Tibial nerve (tissue), 4 donors: ENCODE measurements around the gene WIPF3. TPM values are rescaled to one million over a fixed set of nuclear protein-coding genes. Genes with fewer than 3 reads are reported as not detected.
"Not testable (repeated sequence)": the region's sequence is repeated elsewhere in the genome, so short reads cannot be mapped to it uniquely, and the experiment has no call there.

Experiments used
- DNase-seq, 2 donors: peaks; one replicate each; pipeline ENCODE4 v3.0.0-alpha.2; 2019; ENCODE audit warnings: low spot score in 2 of 2
- H3K27ac ChIP-seq, 4 donors: fragments of 200-600 bp; sonication (generic) in 3 of 4; one replicate each; pipeline ENCODE4 v1.5.1; 2017 to 2019; ENCODE audit warnings: mild to moderate bottlenecking in 1 of 4
- H3K27me3 ChIP-seq, 2 donors: fragments of 200-600 bp; sonication (generic) in 1 of 2; one replicate each; pipeline versions ENCODE4 v1.5.1 to v1.6.0; 2017 to 2019
- H3K36me3 ChIP-seq, 3 donors: fragments of 200-600 bp; sonication (generic); one replicate each; pipeline ENCODE4 v1.5.1; 2018 to 2019
- H3K4me1 ChIP-seq, 4 donors: fragments of 200-600 bp; sonication (generic) in 3 of 4; one replicate each; pipeline ENCODE4 v1.5.1; 2017 to 2019
- H3K4me3 ChIP-seq, 4 donors: fragments of 200-600 bp; sonication (generic) in 3 of 4; one replicate each; pipeline ENCODE4 v1.5.1; 2017 to 2019; ENCODE audit warnings: mild to moderate bottlenecking in 1 of 4, moderate library complexity in 1 of 4
- H3K9me3 ChIP-seq, 4 donors: fragments of 200-600 bp; sonication (generic) in 3 of 4; one replicate each; pipeline ENCODE4 v1.5.1; 2017 to 2019
- EP300 ChIP-seq, 2 donors: sonication (generic); formaldehyde crosslinking; IDR thresholded peaks; one replicate each; pipeline ENCODE4 v1.6.1; 2017; ENCODE audit warnings: antibody characterized with exemption in 2 of 2, mild to moderate bottlenecking in 1 of 2
- POLR2A ChIP-seq, 2 donors: fragments of 450-650 bp; IDR thresholded peaks; one replicate each; pipeline ENCODE4 v1.6.1; 2017; ENCODE audit warnings: antibody characterized with exemption in 2 of 2, mild to moderate bottlenecking in 2 of 2, moderate library complexity in 2 of 2
- WGBS, 2 donors: methylation state at CpG; one replicate each; pipeline ENCODE4 v1.1.5; 2018; 5-methylcytosine and 5-hydroxymethylcytosine counted together
- total RNA-seq, 4 donors: library from RNA; depleted of rRNA; stranded (reverse); fragments of >200 nt; gene quantifications; one replicate each; pipeline ENCODE4 v1.1.0, GENCODE V29; 2016
- TF ChIP-seq, protein P1 (sequence below), 5 experiments: fragments of 200-600 bp in 3 of 5; fragments of 450-650 bp in 2 of 5; sonication (generic) in 3 of 5; IDR thresholded peaks; one replicate each; pipeline ENCODE4 v1.5.1; 2016 to 2019; ENCODE audit warnings: antibody characterized with exemption in 5 of 5, mild to moderate bottlenecking in 3 of 5, moderate library complexity in 2 of 5

The WIPF3 gene
- total RNA-seq, 4 donors from 2014 or later = 2.4 to 4.2 (median 3.7) TPM

DNA sequence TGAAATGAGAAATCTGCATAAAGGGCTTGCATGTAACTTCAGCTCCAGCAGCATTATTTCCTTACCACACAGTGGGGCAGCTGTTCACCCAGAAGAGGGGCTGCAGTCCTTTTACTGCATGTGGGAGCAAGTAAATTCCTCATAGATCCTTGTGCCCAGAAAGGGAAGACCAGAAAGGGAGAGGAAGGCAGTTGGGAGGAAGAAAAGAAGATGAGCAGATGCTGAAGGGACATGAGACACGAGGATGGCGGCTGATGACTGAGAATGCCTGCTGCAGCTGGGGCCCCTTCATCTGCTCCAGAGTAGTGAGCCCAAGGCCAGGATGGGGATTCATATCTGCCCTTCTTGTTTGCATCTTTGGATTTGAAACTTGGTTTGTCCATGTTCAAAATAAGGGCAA is 80.5 kb downstream of the WIPF3 start:
- peaks cover 0 to 6% of the 10 kb centered on the region in 2 donors for H3K27me3 ChIP-seq
- WGBS, 2 donors = 91 to 94% methylated on average over 2 of the region's 2 CpGs
- TF ChIP-seq, protein P1, sequence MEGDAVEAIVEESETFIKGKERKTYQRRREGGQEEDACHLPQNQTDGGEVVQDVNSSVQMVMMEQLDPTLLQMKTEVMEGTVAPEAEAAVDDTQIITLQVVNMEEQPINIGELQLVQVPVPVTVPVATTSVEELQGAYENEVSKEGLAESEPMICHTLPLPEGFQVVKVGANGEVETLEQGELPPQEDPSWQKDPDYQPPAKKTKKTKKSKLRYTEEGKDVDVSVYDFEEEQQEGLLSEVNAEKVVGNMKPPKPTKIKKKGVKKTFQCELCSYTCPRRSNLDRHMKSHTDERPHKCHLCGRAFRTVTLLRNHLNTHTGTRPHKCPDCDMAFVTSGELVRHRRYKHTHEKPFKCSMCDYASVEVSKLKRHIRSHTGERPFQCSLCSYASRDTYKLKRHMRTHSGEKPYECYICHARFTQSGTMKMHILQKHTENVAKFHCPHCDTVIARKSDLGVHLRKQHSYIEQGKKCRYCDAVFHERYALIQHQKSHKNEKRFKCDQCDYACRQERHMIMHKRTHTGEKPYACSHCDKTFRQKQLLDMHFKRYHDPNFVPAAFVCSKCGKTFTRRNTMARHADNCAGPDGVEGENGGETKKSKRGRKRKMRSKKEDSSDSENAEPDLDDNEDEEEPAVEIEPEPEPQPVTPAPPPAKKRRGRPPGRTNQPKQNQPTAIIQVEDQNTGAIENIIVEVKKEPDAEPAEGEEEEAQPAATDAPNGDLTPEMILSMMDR (IDR thresholded peaks at IDR 0.05) = no peak
- TF ChIP-seq POLR2A (IDR thresholded peaks at IDR 0.05) (no peak), EP300 (IDR thresholded peaks at IDR 0.05) (no peak)
- DNase-seq = no peak
- H3K4me3 ChIP-seq = no peak overlapping the region
- H3K27ac ChIP-seq = no peak overlapping the region
- H3K9me3 ChIP-seq = no peaks in the 10 kb centered on the region
- no peaks in the 10 kb centered on the region for H3K36me3 ChIP-seq
- peaks cover 0 to 19% (median 0%) of the 10 kb centered on the region in 4 donors for H3K4me1 ChIP-seq

DNA sequence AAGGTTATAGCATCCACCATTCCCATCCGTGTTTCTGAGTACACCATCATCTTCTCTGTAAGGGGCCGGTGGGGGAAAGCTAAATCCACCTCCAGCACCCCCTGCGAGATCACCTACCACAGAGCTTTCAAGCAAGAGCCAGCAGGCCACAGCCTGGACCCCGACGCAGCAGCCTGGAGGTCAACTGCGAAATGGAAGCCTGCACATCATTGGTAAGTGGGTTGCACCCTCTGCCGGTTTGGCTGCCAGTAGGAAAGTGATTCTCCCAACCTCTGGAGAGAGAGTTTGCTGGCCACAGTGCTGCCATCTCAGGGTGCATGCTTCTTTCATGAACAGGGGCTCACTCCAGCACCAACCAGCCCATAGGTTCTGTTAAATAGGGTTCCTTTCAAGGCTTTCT is 81.7 kb downstream of the WIPF3 start:
- H3K4me1 ChIP-seq = peaks cover 0 to 19% (median 0%) of the 10 kb centered on the region in 4 donors
- DNase-seq = no peak
- 88 to 89% methylated on average over 7 of the region's 7 CpGs for WGBS, 2 donors
- TF ChIP-seq EP300 (IDR thresholded peaks at IDR 0.05) = no peak
- TF ChIP-seq, protein P1 (IDR thresholded peaks at IDR 0.05) = no peak
- no peak overlapping the region for H3K27ac ChIP-seq
- H3K4me3 ChIP-seq = no peak overlapping the region
- no peaks in the 10 kb centered on the region for H3K36me3 ChIP-seq
- peaks cover 0 to 6% of the 10 kb centered on the region in 2 donors for H3K27me3 ChIP-seq
- no peaks in the 10 kb centered on the region for H3K9me3 ChIP-seq

DNA sequence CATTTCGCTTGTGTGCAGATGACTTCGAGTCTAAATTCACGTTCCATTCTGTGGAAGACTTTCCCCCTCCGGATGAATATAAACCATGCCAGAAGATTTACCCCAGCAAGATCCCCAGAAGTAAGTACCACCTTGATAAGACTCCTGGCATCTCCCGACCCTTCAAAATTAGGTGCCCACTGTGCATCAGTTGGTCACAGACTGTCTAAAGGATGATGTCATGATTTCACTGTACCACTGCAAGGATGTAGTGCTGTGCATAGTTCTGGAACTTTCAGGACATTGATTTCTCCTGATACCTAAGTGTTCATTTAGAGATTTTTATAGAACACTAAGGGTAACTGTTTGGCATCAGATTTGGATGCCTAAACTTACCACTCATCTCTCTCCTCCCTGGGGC is 83.0 kb downstream of the WIPF3 start:
- no peak for DNase-seq

DNA sequence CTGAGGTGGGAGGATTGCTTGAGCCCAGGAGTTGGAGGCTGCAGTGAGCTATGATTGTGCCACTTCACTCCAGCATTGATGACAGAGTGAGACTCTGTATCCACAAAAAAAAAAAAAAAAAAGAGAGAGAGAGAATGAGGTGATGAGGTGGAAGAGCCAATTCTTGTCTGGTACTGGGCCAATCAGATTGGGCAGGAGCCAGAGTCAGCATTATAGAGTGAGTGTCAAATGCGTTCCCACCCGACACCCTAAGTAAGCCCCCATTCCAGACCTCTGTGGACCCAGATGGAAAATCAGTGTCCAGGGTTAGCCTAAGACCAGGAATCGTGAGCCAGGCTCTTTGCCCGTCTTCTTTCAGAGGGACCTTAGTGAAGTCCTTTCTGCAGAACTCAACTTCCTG is 83.9 kb downstream of the WIPF3 start:
- Histone ChIP-seq H3K27me3 (no peaks in the 10 kb centered on the region), H3K4me3 (no peak overlapping the region), H3K27ac (no peak overlapping the region), H3K9me3 (no peaks in the 10 kb centered on the region), H3K36me3 (no peaks in the 10 kb centered on the region), H3K4me1 (no peaks in the 10 kb centered on the region)
- 79 to 87% methylated on average over 4 of the region's 4 CpGs for WGBS, 2 donors
- DNase-seq = no peak
- TF ChIP-seq EP300 (IDR thresholded peaks at IDR 0.05) = no peak

More for the DNA sequence above, 83.0 kb downstream of the WIPF3 start:
- Histone ChIP-seq H3K4me3 (no peak overlapping the region), H3K9me3 (no peaks in the 10 kb centered on the region), H3K4me1 (peaks cover 0 to 10% (median 0%) of the 10 kb centered on the region in 4 donors), H3K27me3 (no peaks in the 10 kb centered on the region), H3K36me3 (no peaks in the 10 kb centered on the region), H3K27ac (no peak overlapping the region)
- no peak for TF ChIP-seq POLR2A (IDR thresholded peaks at IDR 0.05)
- TF ChIP-seq EP300 (IDR thresholded peaks at IDR 0.05) = no peak
- TF ChIP-seq, protein P1 (IDR thresholded peaks at IDR 0.05) = no peak
- 91 to 94% methylated on average over 5 of the region's 5 CpGs for WGBS, 2 donors

DNA sequence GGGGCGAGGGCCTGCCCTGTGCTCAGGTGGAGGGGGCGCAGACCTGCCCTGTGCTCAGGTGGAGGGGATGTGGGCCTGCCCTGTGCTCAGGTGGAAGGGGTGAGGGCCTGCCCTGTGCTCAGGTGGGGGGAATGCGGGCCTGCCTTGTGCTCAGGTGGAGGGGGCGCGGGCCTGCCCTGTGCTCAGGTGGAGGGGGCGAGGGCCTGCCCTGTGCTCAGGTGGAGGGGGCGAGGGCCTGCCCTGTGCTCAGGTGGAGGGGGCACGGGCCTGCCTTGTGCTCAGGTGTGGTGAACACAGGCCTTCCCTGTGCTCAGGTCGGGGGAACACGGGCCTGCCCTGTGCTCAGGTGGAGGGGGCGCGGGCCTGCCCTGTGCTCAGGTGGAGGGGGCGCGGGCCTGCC is 84.5 kb downstream of the WIPF3 start:
- DNase-seq, H3K4me1 ChIP-seq, H3K4me3 ChIP-seq, H3K27ac ChIP-seq, H3K9me3 ChIP-seq, H3K36me3 ChIP-seq, H3K27me3 ChIP-seq: not testable (repeated sequence)
- 85 to 86% methylated on average over 8 of the region's 14 CpGs for WGBS, 2 donors

DNA sequence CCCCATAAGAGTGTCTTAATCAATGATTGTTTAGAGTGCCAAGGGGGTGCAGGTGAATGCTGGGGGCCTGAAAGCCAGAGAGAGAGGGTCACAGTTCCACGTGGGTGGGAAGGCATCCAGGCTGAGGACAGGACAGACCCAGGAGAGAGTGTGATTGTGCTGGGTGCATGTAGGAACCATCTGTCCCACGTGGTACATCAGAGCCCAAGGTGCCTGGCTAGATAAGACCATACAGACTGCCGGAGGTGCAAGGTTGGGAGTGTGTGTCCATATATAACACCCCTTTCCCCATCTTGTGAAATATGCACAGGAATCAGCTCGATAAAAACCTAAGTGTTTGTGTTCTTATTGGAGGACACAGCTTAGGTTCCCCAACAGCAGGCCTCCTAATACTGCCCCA is 85.5 kb downstream of the WIPF3 start:
- TF ChIP-seq, protein P1 (IDR thresholded peaks at IDR 0.05) = no peak
- no peak for TF ChIP-seq EP300 (IDR thresholded peaks at IDR 0.05)
- TF ChIP-seq POLR2A (IDR thresholded peaks at IDR 0.05) = no peak
- no peak for DNase-seq
- H3K27ac ChIP-seq = no peak overlapping the region
- H3K36me3 ChIP-seq = no peaks in the 10 kb centered on the region
- 82 to 88% methylated on average over 4 of the region's 4 CpGs for WGBS, 2 donors
- H3K9me3 ChIP-seq = no peaks in the 10 kb centered on the region
- no peak overlapping the region for H3K4me3 ChIP-seq
- no peaks in the 10 kb centered on the region for H3K4me1 ChIP-seq
- H3K27me3 ChIP-seq = no peaks in the 10 kb centered on the region
